ENCODE data around the gene PDZD2. TPM values are rescaled to one million over a fixed set of nuclear protein-coding genes. Genes with fewer than 3 reads are reported as not detected.

Gene PDZD2
- total and polyA plus RNA-seq, 2 experiments from 2014 or later: 1.7 to 4.0 TPM

DNA sequence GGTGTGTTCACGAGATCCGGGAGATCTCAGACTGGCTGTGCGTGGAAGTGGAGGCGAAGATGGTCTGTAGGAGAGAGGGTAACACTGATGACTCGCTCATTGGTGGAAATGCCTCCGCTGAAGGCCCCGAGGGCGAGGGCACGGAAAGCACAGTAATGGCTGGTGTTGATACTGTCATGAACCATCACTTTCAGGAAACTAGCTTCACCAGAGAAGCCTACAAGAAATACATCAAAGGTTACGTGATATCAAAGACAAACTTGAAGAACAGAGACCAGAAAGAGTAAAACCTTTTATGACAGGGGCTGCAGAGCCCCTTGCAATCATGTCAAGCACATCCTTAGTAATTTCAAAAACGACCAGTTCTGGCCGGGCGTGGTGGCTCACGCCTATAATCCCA, 269.5 kb downstream of the PDZD2 start:
- Histone ChIP-seq H3K4me2 (no peak overlapping the region), H3K27ac (no peak overlapping the region), H2AFZ (no peak overlapping the region), H3K36me3 (replicated peaks; ENCODE audit: insufficient read depth, low read depth) (no peaks in the 10 kb centered on the region), H3K4me1 (ENCODE audit: insufficient read depth) (no peaks in the 10 kb centered on the region), H4K20me1 (ENCODE audit: insufficient read depth, poor library complexity, severe bottlenecking) (no peaks in the 10 kb centered on the region), H3K79me2 (no peaks in the 10 kb centered on the region), H3K9me2 (replicated peaks; ENCODE audit: insufficient read depth) (no peaks in the 10 kb centered on the region), H3K9me3 (ENCODE audit: low read depth) (no peaks in the 10 kb centered on the region), H3K4me3 (no peak overlapping the region), H3K27me3 (no peaks in the 10 kb centered on the region)
- WGBS (ENCODE audit: low lambda C conversion rate, missing lambda C conversion rate): 96% methylated on average over 13 of the region's 14 CpGs
- no peak for DNase-seq (ENCODE audit: low spot score)
- TF ChIP-seq EZH2phosphoT487 (IDR thresholded peaks at IDR 0.05; ENCODE audit: low read depth, severe bottlenecking, unreplicated experiment) (no peak), CTCF (IDR thresholded peaks at IDR 0.05; ENCODE audit: poor library complexity) (no peak), EZH2 (IDR thresholded peaks at IDR 0.05; ENCODE audit: borderline replicate concordance) (no peak)

DNA sequence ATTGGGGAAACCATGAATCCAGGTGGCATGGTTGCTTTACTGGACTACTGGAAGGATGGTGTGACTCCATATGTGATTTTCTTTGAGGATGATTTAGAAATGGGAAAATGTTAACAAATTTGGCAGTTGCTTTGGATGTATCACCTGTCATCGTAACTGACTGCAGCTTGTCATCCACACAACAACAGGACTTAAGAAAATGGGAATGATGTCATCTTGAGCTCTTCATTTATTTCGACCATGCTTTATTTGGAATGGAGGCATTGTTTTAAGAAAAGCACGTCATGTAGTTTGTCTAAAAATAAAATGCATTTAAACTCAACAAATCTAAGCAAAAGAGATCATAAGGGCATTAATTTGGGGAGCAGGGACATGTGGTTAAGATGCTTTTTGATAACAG, 270.1 kb downstream of the PDZD2 start:
- Histone ChIP-seq H3K4me1 (ENCODE audit: insufficient read depth) (no peaks in the 10 kb centered on the region), H3K9me2 (replicated peaks; ENCODE audit: insufficient read depth) (no peaks in the 10 kb centered on the region), H3K4me2 (no peak overlapping the region), H3K79me2 (no peaks in the 10 kb centered on the region), H2AFZ (no peak overlapping the region), H3K27ac (no peak overlapping the region), H3K27me3 (no peaks in the 10 kb centered on the region), H3K4me3 (no peak overlapping the region), H3K36me3 (replicated peaks; ENCODE audit: insufficient read depth, low read depth) (no peaks in the 10 kb centered on the region), H3K9me3 (ENCODE audit: low read depth) (no peaks in the 10 kb centered on the region), H4K20me1 (ENCODE audit: insufficient read depth, poor library complexity, severe bottlenecking) (no peaks in the 10 kb centered on the region)
- TF ChIP-seq EZH2phosphoT487 (IDR thresholded peaks at IDR 0.05; ENCODE audit: low read depth, severe bottlenecking, unreplicated experiment): no peak
- TF ChIP-seq CTCF (IDR thresholded peaks at IDR 0.05; ENCODE audit: poor library complexity): no peak
- no peak for TF ChIP-seq EZH2 (IDR thresholded peaks at IDR 0.05; ENCODE audit: borderline replicate concordance)
- WGBS (ENCODE audit: low lambda C conversion rate, missing lambda C conversion rate): 82% methylated on average over 3 of the region's 3 CpGs
- no peak for DNase-seq (ENCODE audit: low spot score)

DNA sequence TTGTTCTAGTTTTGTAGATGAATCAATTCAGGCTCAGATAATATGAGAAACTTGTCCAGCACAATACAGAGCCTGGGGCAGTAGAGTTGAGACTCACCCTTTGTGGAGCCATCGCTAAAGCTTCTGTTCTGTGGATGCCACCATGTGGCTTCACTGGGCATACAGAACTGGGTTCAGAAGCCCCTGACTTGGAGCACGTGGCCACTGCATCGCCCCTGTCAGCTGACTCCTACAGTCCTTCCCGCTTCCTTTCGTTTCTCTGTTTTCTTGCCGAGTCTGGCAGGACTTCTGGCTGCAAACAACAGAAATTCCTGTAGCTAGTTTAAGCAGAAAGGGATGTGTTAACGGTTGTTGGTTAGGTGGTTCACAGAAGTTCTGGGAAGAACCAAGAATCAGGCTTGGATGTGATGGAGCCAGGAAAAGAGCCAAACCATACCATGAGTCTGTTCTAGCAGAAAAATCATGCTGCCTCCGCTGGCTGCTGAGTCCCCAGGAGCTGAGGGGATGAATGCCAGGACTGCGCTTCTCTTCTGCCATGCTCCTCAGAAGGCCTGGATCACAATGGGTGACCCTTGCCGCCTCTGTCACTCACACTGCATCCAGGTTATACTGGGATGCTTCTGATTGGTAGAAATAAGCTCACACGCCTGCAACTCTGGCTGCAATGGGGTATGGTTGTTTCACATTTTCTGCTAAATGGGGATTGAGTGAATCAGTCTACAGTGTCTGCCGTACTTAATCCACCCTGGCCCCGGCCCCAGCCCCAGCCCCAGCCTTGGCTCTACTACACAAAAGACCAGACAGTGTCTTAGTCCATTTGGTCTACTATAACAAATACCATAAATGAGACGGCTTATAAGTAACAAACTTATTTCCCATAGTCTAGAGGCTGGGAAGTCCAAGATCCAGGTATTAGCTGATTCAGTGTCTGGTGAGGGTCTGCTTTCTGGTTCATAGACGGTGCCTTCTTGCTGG, 272.6 kb downstream of the PDZD2 start:
- Histone ChIP-seq H3K4me1 (ENCODE audit: insufficient read depth) (no peaks in the 10 kb centered on the region), H4K20me1 (ENCODE audit: insufficient read depth, poor library complexity, severe bottlenecking) (no peaks in the 10 kb centered on the region), H3K4me3 (no peak overlapping the region), H3K9me2 (replicated peaks; ENCODE audit: insufficient read depth) (no peaks in the 10 kb centered on the region), H3K27ac (no peak overlapping the region), H3K4me2 (no peak overlapping the region), H3K27me3 (no peaks in the 10 kb centered on the region), H3K9me3 (ENCODE audit: low read depth) (no peaks in the 10 kb centered on the region), H3K79me2 (no peaks in the 10 kb centered on the region), H2AFZ (no peak overlapping the region), H3K36me3 (replicated peaks; ENCODE audit: insufficient read depth, low read depth) (no peaks in the 10 kb centered on the region)
- no peak for DNase-seq (ENCODE audit: low spot score)
- WGBS (ENCODE audit: low lambda C conversion rate, missing lambda C conversion rate): 87% methylated on average over 15 of the region's 15 CpGs
- TF ChIP-seq EZH2phosphoT487 (IDR thresholded peaks at IDR 0.05; ENCODE audit: low read depth, severe bottlenecking, unreplicated experiment) (no peak), EZH2 (IDR thresholded peaks at IDR 0.05; ENCODE audit: borderline replicate concordance) (no peak), CTCF (IDR thresholded peaks at IDR 0.05; ENCODE audit: poor library complexity) (no peak)

Measured in hepatocyte (in vitro differentiated cells).